Activated B cell treated with CpG ODN at 0.5 μM for 24 hours (primary cell): ENCODE results near the gene ARID4B. TPM values are rescaled to one million over a fixed set of nuclear protein-coding genes. Genes with fewer than 3 reads are reported as not detected.
"Not testable (repeated sequence)": the region's sequence is repeated elsewhere in the genome, so short reads cannot be mapped to it uniquely, and the experiment has no call there.

Experiments
- ATAC-seq: fragments of 200-7000 bp; cut with Tn5 transposase; one replicate; pipeline ENCODE4 v1.10.0; 2021; ENCODE audit warnings: low read depth, mild to moderate bottlenecking, moderate library complexity
- CTCF ChIA-PET: fragments of 350-600 bp; sonication (Branson Sonifier 250); formaldehyde crosslinking; loops from one replicate; lab custom pipeline; 2021; ENCODE audit warnings: antibody characterized with exemption; lab: Charles Lee
- POLR2A ChIA-PET: fragments of 350-600 bp; sonication (Branson Sonifier 250); formaldehyde crosslinking; loops from one replicate; lab custom pipeline; 2021; ENCODE audit warnings: antibody characterized with exemption; lab: Charles Lee
- DNase-seq: peaks from one replicate; pipeline ENCODE4 v3.0.0; 2022
- H3K27ac Mint-ChIP-seq: one replicate; pipeline ENCODE4 v1.8.0; 2020; ENCODE audit warnings: mixed read lengths
- H3K27me3 Mint-ChIP-seq: one replicate; pipeline ENCODE4 v1.8.0; 2021; ENCODE audit warnings: mixed read lengths
- H3K36me3 Mint-ChIP-seq: one replicate; pipeline ENCODE4 v1.8.0; 2021; ENCODE audit warnings: low read depth, mixed read lengths
- H3K4me1 Mint-ChIP-seq: one replicate; pipeline ENCODE4 v1.8.0; 2021; ENCODE audit warnings: mixed read lengths
- H3K4me3 Mint-ChIP-seq: one replicate; pipeline ENCODE4 v1.8.0; 2020; ENCODE audit warnings: mild to moderate bottlenecking, mixed read lengths
- H3K9me3 Mint-ChIP-seq: one replicate; pipeline ENCODE4 v1.8.0; 2020; ENCODE audit warnings: mixed read lengths
- intact Hi-C: fragments of 100-400 bp; cut with micrococcal nuclease; formaldehyde crosslinking; loops from one replicate; pipeline ENCODE4 v1.15.1; 2024
- total RNA-seq: library from RNA; stranded (reverse); gene quantifications from 2 replicates; pipeline ENCODE4 v1.2.3, GENCODE V29; 2022
- TF ChIP-seq, protein P1 (sequence below): fragments of 200-600 bp; IDR thresholded peaks from one replicate; pipeline ENCODE4 v1.8.0; 2022; ENCODE audit warnings: antibody characterized with exemption, mild to moderate bottlenecking

The ARID4B gene
- total RNA-seq, 1 donor from 2014 or later = 78.5 TPM

DNA sequence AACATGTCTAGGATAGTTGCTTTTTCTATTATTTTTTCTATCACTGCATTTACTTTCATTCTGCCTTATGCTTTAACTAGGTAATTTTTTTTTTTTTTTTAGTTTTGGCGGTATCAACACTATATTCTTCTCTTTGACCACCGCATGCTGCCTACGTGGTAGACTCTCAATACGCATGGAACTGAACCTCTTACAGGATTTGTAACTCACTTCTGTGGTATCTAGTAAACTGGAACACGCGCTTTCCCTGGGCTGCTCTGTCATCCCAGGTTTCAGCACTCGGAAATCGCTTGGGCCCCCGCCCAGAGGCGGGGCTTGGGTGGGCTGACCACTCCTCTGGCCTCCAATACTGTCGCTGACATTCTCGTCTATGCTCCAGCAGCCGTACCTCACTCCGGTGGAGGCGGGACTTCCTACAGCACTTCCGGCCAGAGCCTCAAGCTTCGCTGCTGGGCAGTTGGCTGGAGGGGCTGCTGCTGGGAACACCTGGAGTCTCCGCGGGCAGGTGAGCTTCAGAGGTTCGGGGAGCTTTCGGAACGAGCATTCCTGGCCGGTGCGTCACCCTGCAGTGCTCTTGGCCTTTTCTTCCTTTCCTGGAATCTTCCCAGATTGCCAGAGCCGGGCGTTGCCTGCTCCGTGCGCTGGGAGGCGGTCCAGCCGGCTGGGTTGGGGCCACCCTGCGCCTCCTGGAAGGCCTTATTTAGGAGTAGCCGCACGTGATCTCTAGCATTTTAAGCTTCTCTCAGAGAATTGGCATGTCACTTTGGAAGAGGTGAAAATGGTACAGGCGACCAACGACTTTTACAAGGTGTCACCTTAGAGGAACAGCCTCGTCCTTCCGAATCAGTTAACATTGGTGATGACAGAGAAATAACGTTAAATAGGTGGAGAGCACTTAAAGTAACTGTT, 39.3 kb upstream of the ARID4B start, which contains the start of gene TBCE:
TBCE (plus strand) TSS at position 428 of the 909 bp plus-strand sequence. CDS start 12,623 bp downstream, outside the sequence.
- intact Hi-C loops = loop anchor here (1.0 to 2.0 kb wide), 4 partner anchors 39 to 889 kb away; partner anchors contain the start of genes ARID4B, B3GALNT2, GGPS1 and RBM34
- no peaks in the 10 kb centered on the region for H3K9me3 Mint-ChIP-seq
- TF ChIP-seq, protein P1, sequence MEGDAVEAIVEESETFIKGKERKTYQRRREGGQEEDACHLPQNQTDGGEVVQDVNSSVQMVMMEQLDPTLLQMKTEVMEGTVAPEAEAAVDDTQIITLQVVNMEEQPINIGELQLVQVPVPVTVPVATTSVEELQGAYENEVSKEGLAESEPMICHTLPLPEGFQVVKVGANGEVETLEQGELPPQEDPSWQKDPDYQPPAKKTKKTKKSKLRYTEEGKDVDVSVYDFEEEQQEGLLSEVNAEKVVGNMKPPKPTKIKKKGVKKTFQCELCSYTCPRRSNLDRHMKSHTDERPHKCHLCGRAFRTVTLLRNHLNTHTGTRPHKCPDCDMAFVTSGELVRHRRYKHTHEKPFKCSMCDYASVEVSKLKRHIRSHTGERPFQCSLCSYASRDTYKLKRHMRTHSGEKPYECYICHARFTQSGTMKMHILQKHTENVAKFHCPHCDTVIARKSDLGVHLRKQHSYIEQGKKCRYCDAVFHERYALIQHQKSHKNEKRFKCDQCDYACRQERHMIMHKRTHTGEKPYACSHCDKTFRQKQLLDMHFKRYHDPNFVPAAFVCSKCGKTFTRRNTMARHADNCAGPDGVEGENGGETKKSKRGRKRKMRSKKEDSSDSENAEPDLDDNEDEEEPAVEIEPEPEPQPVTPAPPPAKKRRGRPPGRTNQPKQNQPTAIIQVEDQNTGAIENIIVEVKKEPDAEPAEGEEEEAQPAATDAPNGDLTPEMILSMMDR = no peak
- peak; percentile 100 for ATAC-seq
- ChIA-PET CTCF (interaction anchor here (2.0 kb wide), 1 partner anchor 49 kb away, joined by 8 read pairs; no protein-coding TSS in a partner anchor), POLR2A (interaction anchor here (0.5 to 1.3 kb wide), 3 partner anchors 39 to 207 kb away, joined by 3 to 8 read pairs (median 7); partner anchors contain the start of genes ARID4B and GGPS1)
- DNase-seq = peak; percentile 80
- H3K4me1 Mint-ChIP-seq = peaks cover 29% of the 10 kb centered on the region
- H3K36me3 Mint-ChIP-seq = peaks cover 7% of the 10 kb centered on the region
- peak within 1 kb of the TSS; percentile 97 for H3K4me3 Mint-ChIP-seq
- H3K27ac Mint-ChIP-seq = peak within 1 kb of the TSS; percentile 89
- H3K27me3 Mint-ChIP-seq = no peaks in the 10 kb centered on the region

DNA sequence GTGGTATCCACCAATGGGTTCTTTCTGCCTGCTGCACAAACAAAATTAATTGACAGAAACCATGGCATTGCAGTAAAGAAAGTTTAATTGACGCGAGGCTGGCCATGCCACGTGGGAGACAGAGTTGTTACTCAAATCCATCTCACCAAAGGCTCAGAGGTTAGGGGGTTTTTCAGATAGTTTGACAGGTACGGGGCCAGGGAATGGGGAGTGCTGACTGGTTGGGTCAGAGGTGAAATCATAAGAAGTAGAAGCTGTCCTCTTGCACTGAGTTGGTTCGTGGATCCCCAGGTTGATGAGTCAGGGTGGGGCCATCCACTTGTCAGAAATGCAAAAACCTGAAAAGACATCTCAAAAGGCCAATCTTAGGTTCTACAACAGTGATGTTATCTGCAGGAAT, 38.3 kb upstream of the ARID4B start:
- ChIA-PET CTCF (interaction anchor here (2.0 kb wide), 1 partner anchor 50 kb away, joined by 8 read pairs; no protein-coding TSS in a partner anchor), POLR2A (no interaction called here)
- no peak for ATAC-seq
- TF ChIP-seq, protein P1 = no peak
- peak overlapping the region; percentile 25 for H3K27ac Mint-ChIP-seq
- no peaks in the 10 kb centered on the region for H3K9me3 Mint-ChIP-seq
- H3K4me3 Mint-ChIP-seq = peak overlapping the region; percentile 97
- peaks cover 7% of the 10 kb centered on the region for H3K36me3 Mint-ChIP-seq
- intact Hi-C loops = loop anchor here (2.0 kb wide), 1 partner anchor 205 kb away; the partner anchor contains the start of gene RBM34
- H3K27me3 Mint-ChIP-seq = no peaks in the 10 kb centered on the region
- peaks cover 29% of the 10 kb centered on the region for H3K4me1 Mint-ChIP-seq
- no peak for DNase-seq

DNA sequence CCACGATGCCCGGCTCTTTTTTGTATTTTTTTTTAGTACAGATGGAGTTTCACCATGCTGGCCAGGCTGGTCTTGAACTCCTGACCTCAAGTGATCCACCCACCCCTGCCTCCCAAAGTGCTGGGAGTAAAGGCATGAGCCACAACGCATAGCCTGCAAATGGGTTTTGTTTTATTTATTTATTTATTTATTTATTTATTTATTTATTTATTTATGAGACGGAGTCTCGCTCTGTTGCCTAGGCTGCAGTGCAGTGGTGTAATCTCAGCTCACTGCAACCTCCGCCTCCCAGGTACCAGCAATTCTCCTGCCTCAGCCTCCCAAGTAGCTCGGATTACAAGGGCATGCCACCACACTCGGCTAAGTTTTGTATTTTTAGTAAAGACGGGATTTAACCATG, 36.2 kb upstream of the ARID4B start:
- intact Hi-C loops, H3K4me3 Mint-ChIP-seq, H3K27me3 Mint-ChIP-seq: not testable (repeated sequence)

DNA sequence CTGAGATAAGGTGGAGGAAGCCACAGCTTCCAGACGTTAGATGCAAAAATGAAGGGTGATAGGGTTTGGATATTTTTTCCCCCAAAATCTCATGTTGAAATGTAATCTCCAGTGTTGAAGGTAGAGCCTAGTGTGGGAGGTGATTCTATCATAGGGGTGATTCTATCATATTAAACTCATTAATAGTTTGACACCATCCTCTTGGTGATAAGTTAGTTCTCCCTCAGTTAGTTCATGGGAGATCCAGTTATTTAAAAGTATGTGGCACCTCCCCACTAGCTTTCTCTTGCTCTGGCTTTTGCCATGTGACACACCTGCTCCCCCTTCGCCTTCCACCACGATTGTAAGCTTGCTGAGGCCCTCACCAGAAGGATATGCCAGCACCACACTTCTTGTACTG, 30.9 kb upstream of the ARID4B start:
- H3K27ac Mint-ChIP-seq = no peak overlapping the region
- CTCF ChIA-PET = no interaction called here
- no peak for DNase-seq
- POLR2A ChIA-PET = interaction anchor here (0.7 kb wide), 1 partner anchor 246 kb away, joined by 3 read pairs; no protein-coding TSS in a partner anchor
- TF ChIP-seq, protein P1 = no peak
- no peaks in the 10 kb centered on the region for H3K27me3 Mint-ChIP-seq
- H3K4me1 Mint-ChIP-seq = no peaks in the 10 kb centered on the region
- no peaks in the 10 kb centered on the region for H3K9me3 Mint-ChIP-seq
- H3K4me3 Mint-ChIP-seq = no peak overlapping the region
- intact Hi-C loops = no loop called here
- no peak for ATAC-seq
- no peaks in the 10 kb centered on the region for H3K36me3 Mint-ChIP-seq

More for the DNA sequence above, 36.2 kb upstream of the ARID4B start:
- DNase-seq, H3K36me3 Mint-ChIP-seq, ATAC-seq, H3K9me3 Mint-ChIP-seq, H3K27ac Mint-ChIP-seq, CTCF ChIA-PET, POLR2A ChIA-PET: not testable (repeated sequence)
- peaks cover 26% of the 10 kb centered on the region for H3K4me1 Mint-ChIP-seq

- intact Hi-C loops = no loop called here
- ChIA-PET CTCF (no interaction called here), POLR2A (interaction anchor here (0.7 kb wide), 1 partner anchor 1201 kb away, joined by 3 read pairs; no protein-coding TSS in a partner anchor)
- ATAC-seq = no peak
- DNase-seq = no peak
- no peaks in the 10 kb centered on the region for H3K9me3 Mint-ChIP-seq
- no peaks in the 10 kb centered on the region for H3K27me3 Mint-ChIP-seq
- TF ChIP-seq, protein P1 = no peak
- H3K27ac Mint-ChIP-seq = no peak overlapping the region
- no peaks in the 10 kb centered on the region for H3K36me3 Mint-ChIP-seq
- no peaks in the 10 kb centered on the region for H3K4me1 Mint-ChIP-seq
- no peak overlapping the region for H3K4me3 Mint-ChIP-seq
Measured at GRCh38 chr1:235357485-235358373, 29.8 kb upstream of the ARID4B start.
